Tibial artery (tissue), 4 donors: ENCODE measurements around the gene GPR132.
A peak's percentile ranks its signal among the peaks of the same experiment; 100 is the strongest.

Source experiments
- DNase-seq, 2 donors: peaks; one replicate each; pipeline ENCODE4 v3.0.0-alpha.2; 2019
- H3K27ac ChIP-seq, 2 donors: fragments of 200-600 bp; sonication (generic) in 1 of 2; 1 replicate in 1 of 2; 2 replicates in 1 of 2; pipeline ENCODE4 v1.5.1; 2018 to 2019; ENCODE audit warnings: mild to moderate bottlenecking in 1 of 2
- H3K27me3 ChIP-seq, 2 donors: fragments of 200-600 bp; sonication (generic) in 1 of 2; one replicate each; pipeline versions ENCODE4 v1.5.1 to v1.6.0; 2016 to 2019
- H3K36me3 ChIP-seq, 3 donors: fragments of 200-600 bp; sonication (generic) in 2 of 3; one replicate each; pipeline ENCODE4 v1.5.1; 2016 to 2019; ENCODE audit warnings: mild to moderate bottlenecking in 2 of 3
- H3K4me1 ChIP-seq, 4 donors: fragments of 200-600 bp; sonication (generic) in 2 of 4; 1 replicate in 3 of 4; 2 replicates in 1 of 4; pipeline ENCODE4 v1.5.1; 2016 to 2019
- H3K4me3 ChIP-seq, 2 donors: fragments of 200-600 bp; sonication (generic) in 1 of 2; 1 replicate in 1 of 2; 2 replicates in 1 of 2; pipeline ENCODE4 v1.5.1; 2018 to 2019; ENCODE audit warnings: mild to moderate bottlenecking in 2 of 2
- H3K9me3 ChIP-seq, 3 donors: fragments of 200-600 bp; sonication (generic) in 1 of 3; one replicate each; pipeline ENCODE4 v1.5.1; 2016 to 2019
- intact Hi-C: fragments of 100-400 bp; cut with DNase I; formaldehyde crosslinking; loops from one replicate; pipeline ENCODE4 v1.15.0; 2023; ENCODE audit warnings: low total_unique reads
- TF ChIP-seq, protein P1 (sequence below), 2 experiments: fragments of 200-600 bp in 1 of 2; fragments of 450-650 bp in 1 of 2; IDR thresholded peaks; one replicate each; pipeline ENCODE4 v1.5.1; 2017 to 2019; ENCODE audit warnings: antibody characterized with exemption in 2 of 2, mild to moderate bottlenecking in 1 of 2, moderate library complexity in 1 of 2

The GPR132 gene

GRCh38 chr14:105068818-105069217, 3.6 kb upstream of the GPR132 start:
- no peaks in the 10 kb centered on the region for H3K36me3 ChIP-seq
- H3K9me3 ChIP-seq, result no peaks in the 10 kb centered on the region
- TF ChIP-seq, protein P1, sequence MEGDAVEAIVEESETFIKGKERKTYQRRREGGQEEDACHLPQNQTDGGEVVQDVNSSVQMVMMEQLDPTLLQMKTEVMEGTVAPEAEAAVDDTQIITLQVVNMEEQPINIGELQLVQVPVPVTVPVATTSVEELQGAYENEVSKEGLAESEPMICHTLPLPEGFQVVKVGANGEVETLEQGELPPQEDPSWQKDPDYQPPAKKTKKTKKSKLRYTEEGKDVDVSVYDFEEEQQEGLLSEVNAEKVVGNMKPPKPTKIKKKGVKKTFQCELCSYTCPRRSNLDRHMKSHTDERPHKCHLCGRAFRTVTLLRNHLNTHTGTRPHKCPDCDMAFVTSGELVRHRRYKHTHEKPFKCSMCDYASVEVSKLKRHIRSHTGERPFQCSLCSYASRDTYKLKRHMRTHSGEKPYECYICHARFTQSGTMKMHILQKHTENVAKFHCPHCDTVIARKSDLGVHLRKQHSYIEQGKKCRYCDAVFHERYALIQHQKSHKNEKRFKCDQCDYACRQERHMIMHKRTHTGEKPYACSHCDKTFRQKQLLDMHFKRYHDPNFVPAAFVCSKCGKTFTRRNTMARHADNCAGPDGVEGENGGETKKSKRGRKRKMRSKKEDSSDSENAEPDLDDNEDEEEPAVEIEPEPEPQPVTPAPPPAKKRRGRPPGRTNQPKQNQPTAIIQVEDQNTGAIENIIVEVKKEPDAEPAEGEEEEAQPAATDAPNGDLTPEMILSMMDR (IDR thresholded peaks at IDR 0.05), result no peak
- no peaks in the 10 kb centered on the region for H3K4me1 ChIP-seq
- no peak overlapping the region for H3K27ac ChIP-seq
- peaks cover 0 to 75% of the 10 kb centered on the region in 2 donors for H3K27me3 ChIP-seq
- no peak overlapping the region for H3K4me3 ChIP-seq
- DNase-seq, result peak in 1 of 2 donors; percentile 53
- intact Hi-C loops, result no loop called here

DNA sequence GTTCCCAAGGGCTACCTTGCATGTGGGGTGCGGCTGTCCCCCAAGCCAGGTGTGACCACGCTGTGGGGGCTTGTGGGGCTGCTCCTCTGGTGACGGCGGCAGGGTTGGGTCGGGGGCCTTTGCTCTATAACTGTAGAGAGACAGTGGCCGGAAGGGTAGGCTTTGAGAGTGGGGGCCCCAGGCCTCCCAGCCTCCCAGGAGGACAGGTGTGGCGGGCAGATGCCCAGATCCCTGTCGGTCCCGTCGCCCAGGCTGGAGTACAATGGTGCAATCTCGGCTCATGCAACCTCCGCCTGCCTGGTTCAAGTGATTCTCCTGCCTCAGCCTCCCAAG, 2.7 kb upstream of the GPR132 start:
- DNase-seq, result peak in 1 of 2 donors; percentile 57
- no peak overlapping the region for H3K4me3 ChIP-seq
- intact Hi-C loops, result no loop called here
- H3K36me3 ChIP-seq, result no peaks in the 10 kb centered on the region
- H3K9me3 ChIP-seq, result no peaks in the 10 kb centered on the region
- H3K27me3 ChIP-seq, result peaks cover 0 to 66% of the 10 kb centered on the region in 2 donors
- H3K4me1 ChIP-seq, result no peaks in the 10 kb centered on the region
- no peak overlapping the region for H3K27ac ChIP-seq
- TF ChIP-seq, protein P1 (IDR thresholded peaks at IDR 0.05), result no peak

- intact Hi-C loops, result no loop called here
- H3K9me3 ChIP-seq, result no peaks in the 10 kb centered on the region
- H3K27ac ChIP-seq, result no peak overlapping the region
- no peaks in the 10 kb centered on the region for H3K36me3 ChIP-seq
- H3K27me3 ChIP-seq, result peaks cover 0 to 61% of the 10 kb centered on the region in 2 donors
- peak in 1 of 2 donors; percentile 62 for DNase-seq
- TF ChIP-seq, protein P1 (IDR thresholded peaks at IDR 0.05), result no peak
- H3K4me3 ChIP-seq, result no peak overlapping the region
- H3K4me1 ChIP-seq, result no peaks in the 10 kb centered on the region
Observed at GRCh38 chr14:105067140-105067968, 2.1 kb upstream of the GPR132 start.

DNA sequence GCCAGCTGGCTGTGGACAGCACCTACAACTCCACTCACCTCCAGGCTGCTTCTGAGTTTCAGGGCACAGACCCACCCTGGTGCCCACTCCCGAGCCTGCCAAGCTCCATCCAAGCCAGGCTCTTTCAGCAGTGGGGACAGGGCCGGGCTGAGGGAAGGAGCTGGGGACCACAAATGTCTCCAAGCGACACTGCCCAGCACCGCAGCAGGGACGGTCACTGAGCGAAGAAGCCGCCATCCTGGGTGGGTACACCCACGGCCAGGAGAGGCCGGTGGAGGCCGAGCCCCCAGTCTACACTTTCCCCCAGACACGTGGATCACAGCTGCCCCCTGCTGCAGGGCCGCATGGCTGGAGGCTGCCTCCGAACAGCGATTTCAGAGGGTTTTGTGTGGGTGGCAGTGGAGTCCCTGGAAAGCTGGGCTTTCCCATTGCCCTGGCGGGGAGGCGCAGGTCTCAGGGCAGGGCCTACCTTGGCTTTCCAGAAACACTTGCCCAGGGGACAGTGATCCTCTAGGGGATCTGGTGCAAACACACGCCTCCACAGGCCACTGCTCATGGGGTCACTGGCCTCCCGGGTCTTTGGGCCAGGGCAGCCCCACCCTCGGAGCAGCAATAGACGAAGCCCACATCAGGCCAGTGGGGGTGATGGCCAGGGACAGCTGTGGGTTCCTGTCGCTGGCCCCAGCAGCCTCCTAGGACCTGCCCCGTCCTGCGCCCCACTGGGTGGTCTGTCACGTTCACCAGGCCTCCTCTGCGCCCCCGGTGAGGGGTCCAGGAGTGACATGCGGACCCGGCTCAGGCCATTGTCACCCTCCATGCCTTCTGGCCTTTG, 1.2 kb upstream of the GPR132 start:
- Histone ChIP-seq H3K4me3 (no peak overlapping the region), H3K36me3 (no peaks in the 10 kb centered on the region), H3K27ac (no peak overlapping the region), H3K27me3 (peaks cover 0 to 59% of the 10 kb centered on the region in 2 donors), H3K9me3 (no peaks in the 10 kb centered on the region), H3K4me1 (no peaks in the 10 kb centered on the region)
- TF ChIP-seq, protein P1 (IDR thresholded peaks at IDR 0.05), result no peak
- DNase-seq, result peak in 1 of 2 donors; percentile 52
- intact Hi-C loops, result no loop called here

DNA sequence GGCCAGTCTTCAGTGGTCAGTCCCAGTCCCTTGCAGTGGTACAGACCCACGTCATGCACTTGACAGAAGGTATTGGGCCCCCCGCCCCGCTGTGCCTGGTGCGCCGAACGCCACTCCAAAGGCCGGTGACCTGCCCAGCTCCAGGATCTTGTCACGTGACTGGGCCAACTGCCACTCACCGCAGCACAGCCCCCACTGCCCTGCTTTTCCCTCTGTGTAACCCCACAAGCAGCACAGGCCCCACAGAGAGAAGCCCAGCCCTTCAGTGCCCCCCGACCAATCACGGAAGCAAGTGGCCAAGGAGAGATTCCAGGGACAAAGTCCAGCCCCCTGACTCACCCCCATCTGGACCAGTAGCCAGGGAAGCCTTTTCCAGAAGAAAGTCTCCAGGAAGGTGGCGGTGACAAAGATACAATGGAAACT, 498 bp downstream of the GPR132 start:
- intact Hi-C loops, result no loop called here
- peak overlapping the region; percentile 21 to 24 for H3K4me3 ChIP-seq
- DNase-seq, result peak in 1 of 2 donors; percentile 68
- no peaks in the 10 kb centered on the region for H3K36me3 ChIP-seq
- H3K27me3 ChIP-seq, result peaks cover 0 to 59% of the 10 kb centered on the region in 2 donors
- H3K4me1 ChIP-seq, result no peaks in the 10 kb centered on the region
- H3K9me3 ChIP-seq, result no peaks in the 10 kb centered on the region
- TF ChIP-seq, protein P1 (IDR thresholded peaks at IDR 0.05), result no peak
- peak overlapping the region in 1 of 2 donors; percentile 12 for H3K27ac ChIP-seq
